Non-pigmented ciliary epithelial cell (primary cell): ENCODE data around the gene CIAO3.
"Not testable (repeated sequence)": the region's sequence is repeated elsewhere in the genome, so short reads cannot be mapped to it uniquely, and the experiment has no call there.

Experiments
- DNase-seq: peaks from one replicate; pipeline ENCODE4 v3.0.0-alpha.2; 2010; ENCODE audit warnings: low read depth

CIAO3 gene

DNA sequence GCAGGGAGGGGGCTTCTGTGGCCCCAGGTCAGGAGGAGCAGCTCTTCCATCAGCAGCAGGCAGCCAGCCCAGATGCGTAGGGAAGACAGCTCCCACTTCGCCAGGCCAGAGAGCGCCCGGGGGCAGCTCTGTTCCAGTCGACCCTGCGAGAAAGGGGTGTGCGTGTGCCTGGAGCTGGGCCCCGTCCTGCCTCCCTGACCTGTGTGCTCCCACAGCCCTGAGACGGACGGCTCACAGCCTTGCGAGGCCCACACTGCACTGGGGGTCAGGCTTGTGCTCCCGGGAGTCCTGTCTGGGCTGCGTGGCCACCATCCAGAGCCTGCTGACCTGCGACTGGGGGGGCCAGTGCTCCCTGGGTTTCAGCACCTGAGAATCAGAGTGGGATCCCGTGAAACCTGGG is 19.3 kb upstream of the CIAO3 start:
- no peak for DNase-seq

DNA sequence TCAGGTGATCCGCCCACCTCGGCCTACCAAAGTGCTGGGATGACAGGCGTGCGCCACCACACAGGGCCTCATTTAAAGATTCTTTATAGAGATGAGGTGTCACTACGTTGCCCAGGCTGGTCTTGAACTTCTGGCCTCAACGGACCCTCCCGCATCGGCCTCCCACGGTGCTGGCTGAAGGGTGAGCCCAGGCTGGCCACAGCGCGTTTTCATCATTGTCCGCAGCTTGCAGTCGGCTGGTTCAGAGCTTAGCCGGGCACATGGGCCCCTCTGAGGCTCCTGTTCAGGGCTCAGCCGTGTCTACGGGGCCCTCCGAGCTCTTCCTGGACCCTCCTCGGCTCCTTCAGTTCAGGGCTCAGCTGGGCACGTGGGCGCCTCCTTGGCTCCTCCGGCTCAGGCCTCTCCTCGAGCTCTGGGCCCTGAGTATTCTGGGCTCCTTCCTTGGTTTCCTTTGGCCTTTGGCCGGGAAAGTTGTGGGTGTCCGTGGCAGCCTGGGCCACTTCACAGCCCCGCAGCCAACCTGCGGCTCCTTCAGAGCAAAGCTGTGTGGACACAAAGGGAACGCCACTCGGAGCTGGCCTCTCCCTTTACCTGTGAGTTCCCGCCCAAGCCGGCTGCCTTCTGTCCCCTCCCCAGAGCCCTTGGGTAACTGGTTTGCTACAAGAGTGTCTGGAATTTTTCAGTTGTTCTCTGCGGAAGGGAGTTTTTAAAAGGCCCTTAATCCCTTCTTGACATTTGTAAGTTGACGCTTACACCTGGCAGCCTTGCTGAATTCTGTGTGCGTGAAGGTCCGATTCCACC is 18.5 kb upstream of the CIAO3 start:
- no peak for DNase-seq

DNA sequence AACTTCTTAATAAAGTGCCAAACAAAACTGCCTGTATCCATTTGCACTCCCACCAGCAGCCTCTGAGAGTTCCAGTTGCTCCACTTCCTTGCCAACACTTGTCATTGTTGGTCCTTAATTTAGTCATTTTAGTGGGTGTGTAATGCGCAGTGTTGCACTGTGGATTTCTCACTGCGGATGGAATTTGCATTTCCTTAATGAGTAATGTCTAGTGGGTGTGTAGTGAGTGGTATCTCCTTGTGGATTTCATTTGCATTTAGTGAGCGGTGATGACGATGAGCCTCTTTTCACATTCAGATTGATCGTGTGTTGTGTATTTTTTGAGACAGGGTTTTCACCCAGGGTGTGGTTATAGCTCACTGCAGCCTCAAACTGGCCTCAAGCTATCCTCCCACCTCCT is 15.6 kb upstream of the CIAO3 start:
- no peak for DNase-seq

DNA sequence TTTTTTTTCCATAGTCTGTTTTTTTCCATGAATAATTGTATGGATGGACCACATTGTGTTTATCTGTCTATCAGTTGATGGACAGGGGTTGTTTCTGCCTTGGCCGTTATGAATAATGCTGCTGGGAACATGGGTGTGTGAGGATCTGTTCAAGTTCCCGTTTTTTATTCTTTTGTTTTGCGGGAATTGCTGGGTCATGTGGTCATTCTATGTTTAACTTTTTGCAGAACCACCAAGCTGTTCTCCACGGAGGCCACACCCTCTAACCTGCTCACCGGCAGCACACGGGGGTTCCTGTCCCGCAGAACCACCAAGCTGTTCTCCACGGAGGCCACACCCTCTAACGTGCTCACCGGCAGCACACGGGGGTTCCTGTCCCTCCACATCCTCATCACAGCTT is 13.9 kb upstream of the CIAO3 start:
- no peak for DNase-seq

DNA sequence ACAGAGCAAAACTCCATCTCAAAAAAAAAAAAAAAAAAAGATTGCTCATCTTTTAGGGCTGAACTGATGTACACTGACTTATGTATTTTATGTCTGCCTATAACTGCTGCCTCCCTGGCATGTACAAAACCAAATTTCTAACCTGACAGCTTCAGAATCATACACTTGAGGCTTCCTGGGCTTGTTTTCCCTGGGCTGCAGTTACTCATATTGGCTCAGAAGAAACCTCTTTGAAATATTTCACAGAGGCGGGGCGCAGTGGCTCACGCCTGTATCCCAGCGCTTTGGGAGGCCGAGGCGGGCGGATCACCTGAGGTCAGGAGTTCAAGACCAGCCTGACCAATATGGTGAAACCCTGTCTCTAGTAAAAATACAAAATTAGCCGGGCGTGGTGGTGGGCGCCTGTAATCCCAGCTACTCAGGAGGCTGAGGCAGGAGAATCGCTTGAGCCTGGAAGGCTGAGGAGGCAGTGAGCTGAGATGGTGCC is 13.4 kb upstream of the CIAO3 start:
- not testable (repeated sequence) for DNase-seq

DNA sequence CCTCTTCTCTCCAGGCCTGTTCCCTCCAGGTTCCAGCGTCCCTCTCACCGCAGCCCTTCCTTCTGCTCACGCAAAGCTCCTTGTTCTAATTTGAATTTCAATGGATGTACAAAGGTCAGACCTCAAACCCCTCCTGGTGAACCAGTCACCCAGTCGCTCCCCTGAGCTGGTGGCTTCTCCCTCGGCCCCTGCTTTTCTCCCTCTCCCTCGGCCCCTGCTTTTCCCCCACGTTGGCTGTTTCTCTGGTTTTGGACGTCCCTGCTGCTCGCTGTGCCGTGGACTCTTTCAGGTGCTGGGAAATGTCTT is 11.2 kb upstream of the CIAO3 start:
- no peak for DNase-seq

DNA sequence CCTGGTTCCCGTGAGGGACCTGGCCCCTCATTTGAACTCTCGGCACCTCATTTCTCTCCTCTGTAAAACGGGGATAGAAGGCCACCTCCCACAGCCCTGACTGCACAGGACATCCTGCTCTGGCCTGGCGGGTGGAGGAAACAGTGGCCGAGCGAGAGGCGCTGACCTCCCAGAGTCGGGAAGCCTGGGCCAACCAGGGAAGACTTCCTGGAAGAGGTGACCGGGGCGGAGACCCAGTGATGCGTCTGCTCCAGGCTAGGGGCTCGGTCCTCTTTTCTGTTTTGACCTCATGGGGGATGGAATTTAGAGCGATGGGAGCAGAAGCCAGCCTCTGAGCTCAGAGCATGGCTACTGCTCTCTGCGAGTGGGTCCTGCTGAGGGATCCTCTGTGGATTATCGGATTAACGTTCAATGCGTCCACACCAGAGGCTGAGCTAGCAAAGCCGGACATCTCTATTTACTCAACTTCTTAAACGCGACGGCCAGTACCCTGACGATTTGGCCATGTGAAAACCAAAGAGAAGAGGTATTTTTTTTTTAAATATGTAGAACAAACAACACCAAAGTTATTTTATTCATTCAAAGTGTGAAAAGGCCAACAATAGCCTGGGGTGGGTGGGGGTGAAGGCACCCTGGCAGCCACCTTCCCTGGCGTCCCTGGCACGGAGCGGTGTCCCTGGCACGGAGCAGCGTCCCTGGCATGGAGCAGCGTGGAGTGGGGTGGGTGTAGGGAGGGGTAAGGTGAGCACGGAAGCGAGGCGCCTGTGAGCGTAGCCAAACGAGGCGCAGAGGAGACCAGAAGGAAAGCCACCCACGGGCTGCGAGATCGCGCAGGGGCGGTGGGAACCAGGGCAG is 10.6 kb upstream of the CIAO3 start:
- no peak for DNase-seq

DNA sequence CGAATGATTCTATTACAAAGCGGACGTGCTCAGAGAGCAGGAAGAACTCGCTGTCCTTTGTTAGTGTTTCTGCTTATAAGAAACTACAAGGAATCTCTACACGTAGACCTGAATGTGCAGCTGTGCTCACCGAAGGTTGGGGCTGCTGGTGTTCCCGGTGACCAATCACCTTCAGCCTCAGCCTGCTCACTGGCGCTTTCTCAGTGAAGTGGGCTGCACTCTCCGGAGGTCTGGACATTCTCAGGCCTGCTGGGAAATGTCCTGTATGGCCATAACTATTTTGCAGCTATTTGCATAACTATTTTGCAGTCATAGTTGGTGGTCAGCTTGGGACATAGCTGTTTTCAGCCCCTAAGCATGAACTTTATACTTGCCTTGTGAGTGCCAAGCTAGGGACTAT is 9.7 kb upstream of the CIAO3 start:
- DNase-seq = no peak

DNA sequence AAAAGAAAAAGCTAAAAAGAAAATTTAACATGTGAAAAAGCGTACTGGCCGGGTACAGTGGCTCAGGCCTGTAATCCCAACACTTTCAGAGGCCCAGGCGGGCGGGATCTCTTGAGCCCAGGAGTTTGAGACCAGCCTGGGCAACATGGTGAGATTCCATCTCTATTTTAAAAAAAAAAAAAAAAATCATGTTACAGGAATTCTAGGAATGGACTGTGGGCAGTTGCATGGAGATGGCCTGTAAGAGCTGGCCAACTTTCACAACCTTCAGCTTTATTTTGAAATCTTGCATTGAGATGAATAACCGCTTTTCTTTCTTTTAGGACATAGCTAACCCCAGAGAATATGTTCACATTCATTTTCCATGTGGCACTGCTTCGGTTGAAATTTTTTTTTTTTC is 8.2 kb upstream of the CIAO3 start:
- peak; percentile 38 for DNase-seq

DNA sequence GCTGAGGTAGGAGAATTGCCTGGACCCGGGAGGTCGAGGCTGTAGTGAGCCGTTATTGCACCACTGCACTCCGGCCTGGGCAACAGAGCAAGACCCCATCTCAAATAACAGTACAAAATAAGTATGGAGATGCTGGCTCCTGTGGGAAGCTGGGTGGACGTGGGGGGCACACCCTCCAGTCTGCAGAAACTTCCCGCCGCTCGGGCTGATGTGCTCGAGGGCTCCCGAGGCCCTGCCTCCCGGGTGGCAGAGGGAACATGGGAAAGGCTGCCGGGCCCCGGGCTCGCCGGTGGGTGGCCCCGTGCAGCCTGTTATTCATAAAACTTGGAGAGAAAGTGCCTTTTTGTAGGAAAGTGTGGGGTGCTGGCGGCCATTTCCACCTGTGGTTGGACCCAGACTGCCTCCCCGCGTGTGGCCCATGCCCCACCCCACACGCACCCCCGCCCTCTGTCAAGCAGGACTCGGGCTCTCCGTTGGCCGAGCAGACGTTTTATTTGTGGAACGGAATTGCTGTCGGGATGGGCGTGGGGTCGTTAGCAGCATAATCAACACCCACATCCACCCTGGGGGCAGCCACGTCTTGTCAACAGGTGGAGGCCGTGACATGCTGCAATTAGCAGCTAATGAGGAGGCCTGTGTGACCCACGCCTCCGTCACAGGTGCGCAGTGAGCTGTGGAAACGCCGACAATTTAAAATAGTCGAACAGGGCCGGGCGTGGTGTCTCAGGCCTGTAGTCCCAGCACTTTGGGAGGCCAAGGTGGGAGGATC is 7.4 kb upstream of the CIAO3 start:
- no peak for DNase-seq

DNA sequence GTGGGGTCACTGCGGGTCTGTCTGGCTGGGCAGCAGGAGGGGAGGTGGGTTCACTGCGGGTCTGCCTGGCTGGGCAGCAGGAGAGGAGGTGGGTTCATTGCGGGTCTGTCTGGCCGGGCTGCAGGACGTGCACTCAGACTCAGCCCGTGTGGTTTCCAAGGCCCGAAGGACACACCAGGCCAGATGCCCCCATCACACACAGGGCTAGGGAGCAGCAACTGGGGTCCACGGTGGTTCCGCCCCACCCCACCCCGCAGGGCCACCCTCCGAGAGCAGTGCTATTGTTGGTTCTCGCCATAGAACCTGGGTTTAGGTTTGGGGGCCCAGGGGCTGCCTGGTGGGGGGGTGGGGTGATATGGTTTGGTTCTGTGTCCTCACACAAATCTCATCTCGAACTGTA is 5.8 kb upstream of the CIAO3 start:
- DNase-seq = no peak

DNA sequence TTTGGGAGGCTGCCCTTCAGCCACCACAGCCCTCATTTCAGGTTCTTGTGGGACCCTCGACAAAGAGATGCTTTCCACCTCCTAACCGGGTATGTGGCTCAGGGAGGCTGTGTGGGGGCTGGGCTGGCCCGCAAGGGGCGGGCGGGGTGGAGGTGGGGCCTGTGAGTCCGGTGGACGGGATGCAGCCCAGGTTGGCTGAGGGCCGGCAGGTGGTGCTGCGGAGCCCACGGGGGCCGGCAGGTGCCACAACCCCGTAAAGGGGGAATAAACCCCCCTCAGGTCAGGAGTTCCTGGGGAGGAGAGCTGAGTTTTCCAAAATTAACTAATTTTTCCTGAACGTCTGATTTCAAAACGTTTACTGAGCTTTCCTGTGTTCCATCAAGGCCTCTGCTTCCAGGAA is 4.9 kb upstream of the CIAO3 start:
- no peak for DNase-seq

DNA sequence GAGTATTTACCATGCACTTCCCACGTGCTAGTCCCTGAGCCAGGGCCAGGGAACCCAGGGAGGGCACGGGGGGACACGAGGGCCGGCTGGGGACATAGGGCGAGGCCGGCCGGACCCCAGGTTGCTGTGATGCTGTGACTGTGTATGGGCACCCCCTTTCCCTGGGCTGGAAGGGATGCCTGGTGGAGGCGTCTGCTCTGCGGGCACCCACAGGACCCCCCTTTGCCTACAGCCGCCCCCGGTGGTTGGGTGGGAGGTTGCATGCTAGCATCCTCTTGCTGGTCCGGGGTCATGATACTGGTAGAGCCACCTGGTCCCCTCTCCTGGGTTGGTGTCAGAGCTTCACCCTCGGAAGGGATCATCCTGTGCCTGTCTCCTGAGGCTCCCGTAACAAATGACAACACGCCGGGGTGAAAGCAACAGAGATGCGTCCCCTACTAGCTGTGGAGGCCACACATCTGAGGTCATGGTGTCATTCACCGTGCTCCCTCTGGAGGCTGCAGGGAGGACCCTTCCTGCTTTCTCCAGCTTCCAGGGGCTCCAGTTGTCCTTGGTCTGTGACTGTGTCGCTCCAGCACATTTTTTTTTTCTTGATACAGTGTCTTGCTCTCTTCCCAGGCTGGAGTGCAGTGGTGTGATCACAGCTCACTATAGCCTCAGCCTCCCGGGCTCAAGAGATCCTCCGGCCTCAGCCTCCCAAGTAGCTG is 3.1 kb upstream of the CIAO3 start:
- no peak for DNase-seq

DNA sequence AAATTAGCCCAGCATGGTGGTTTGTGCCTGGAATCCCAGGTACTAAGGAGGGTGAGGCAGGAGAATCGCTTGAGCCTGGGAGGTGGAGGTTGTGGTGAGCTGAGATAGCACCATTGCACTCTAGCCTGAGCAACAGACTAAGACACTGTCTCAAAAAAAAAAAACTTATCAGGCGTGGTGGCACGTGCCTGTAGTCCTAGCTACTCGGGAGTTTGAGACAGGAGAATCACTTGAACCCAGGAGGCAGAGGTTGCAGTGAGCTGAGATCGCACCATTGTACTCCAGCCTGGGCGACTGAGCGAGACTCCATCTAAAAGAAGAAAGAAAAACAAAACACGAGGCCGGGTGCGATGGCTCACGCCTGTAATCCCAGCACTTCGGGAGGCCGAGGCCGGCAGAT is 2.1 kb upstream of the CIAO3 start:
- not testable (repeated sequence) for DNase-seq

DNA sequence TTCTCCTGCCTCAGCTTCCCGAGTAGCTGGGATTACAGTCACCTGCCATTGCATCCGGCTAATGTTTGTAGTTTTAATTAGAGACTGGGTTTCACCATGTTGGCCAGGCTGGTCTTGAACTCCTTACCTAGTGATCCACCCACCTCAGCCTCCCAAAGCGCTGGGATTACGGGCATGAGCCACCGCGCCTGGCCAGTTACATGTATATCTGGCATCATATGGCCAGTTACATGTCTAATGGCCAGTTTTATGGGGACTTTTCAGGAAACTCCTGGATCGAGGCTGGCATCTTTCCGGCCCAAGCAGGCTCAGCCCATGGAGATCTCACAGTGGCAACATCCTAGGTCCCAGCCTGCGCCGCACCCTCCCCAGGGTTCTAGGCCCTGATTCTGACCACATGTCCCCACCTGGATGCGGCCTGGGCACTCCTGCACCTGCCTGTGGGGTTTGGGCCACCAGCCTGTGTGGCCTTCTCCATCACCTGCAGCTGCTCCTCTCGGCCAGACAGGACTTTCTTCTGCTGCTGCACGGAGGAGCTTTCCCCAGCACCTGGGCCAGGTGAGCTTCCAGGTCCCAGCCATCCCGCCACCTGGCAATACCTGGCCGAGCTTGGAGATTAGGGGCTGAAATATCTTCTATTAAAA is 1.3 kb upstream of the CIAO3 start:
- DNase-seq = no peak

DNA sequence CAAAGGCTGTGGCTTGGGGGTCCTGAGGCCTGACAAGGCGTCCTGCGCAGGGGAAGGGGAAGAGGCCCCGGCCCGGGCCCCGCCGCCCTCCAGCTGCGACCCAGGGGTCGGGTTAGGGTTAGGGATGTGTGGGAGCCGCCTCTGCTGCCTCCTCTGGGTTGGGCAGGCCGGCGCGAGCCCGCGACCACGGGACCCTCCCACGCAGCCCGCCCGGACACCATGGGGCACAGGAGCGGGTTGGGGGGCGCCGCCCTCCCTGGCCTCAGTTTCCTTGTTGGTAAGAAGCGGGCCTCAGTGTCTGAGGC is 386 bp downstream of the CIAO3 start:
- DNase-seq = no peak

DNA sequence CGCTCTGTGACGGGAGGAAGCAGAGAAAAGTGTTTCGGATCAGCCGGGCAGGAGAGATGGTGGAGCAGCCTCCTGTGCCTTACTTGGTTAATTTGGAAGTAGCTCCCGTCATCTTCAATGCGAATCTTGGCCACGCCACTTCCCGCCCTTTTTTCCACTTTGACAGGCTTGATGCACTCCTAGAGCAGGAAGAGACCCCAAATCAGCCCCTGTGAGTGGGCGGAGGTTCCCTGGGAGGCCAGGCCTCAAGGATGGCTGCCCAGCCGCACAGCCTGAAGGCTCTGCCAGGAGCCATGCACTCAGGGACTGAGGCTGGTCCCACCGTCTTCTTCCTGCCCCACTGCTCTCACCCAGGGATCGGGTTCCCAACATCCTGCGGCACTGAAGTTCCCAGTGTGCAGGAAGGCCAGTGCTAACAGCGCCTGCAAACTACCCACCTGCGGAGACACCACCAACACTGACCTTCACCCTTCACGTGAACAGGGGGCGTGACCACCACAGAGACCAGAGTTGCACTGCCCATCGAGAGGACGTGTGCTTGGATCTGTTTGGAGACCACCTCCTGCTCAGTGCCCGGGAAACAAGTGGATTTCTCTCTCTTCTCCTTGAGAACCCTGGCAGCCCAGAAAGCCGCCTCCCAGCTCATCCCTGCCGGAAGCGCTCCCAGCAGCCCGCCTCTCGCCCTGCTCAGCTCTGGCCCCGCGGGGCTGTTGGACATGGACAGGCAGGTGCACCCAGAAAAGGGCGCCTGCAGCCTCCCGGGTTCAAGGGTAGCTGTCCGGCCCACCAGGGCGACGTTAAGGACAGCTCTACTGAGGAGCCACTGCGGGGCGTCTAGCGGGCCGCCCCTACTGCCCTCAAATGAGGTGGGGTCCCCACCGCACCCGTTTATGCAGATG is 988 bp downstream of the CIAO3 start:
- no peak for DNase-seq

DNA sequence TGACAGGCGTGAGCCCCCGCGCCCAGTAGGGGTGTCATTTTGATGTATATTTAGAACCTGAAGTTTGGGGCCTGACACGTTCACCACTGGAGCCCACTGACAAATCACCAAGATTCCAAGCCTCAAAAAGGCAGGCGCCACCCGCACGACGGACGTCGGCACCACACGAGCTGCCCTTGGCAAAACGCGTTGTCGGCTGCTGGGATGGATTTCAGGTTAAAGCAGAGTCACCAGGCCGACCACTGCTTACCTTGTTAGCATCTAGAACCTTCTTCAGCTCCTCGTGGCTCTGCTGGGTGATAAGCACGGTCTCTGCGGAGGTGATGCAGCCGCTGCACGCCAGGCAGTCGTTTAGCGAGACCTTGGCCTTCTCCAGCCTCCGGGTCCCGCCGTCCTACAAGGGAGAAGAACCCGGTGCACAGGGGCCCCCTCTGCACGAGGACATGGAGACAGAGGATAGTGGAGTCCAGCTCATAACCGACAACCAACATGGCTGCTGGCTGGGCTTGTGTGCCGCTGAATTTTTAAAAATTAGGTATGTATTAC is 3.8 kb downstream of the CIAO3 start:
- DNase-seq = no peak

DNA sequence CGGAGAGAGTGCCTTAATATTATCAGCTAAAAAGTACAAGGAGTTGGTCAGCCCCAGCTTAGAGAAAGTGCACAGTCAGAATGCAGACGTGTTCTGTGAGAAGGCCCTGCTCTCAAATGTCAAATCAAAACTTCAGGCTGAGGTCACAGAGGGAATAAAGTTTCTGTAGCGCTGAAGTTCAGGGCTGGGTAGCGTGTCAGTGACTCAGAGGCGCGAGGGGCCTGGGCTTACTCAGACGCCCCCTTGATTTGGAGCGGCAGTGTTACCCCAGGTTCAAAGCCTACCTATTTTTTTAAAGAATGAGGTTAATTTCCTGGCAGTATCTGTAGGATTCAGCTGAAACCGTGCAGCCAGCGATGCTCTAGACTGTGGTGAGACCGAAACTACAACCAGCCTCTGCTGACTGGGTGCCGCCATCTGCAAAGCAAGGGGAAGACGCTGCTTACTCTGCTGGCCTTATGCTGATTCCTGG is 4.8 kb downstream of the CIAO3 start:
- no peak for DNase-seq
